IPS-20b (cell line): ENCODE results near the gene JADE3.

ENCODE experiments used
- H3K27ac ChIP-seq: one replicate; pipeline ENCODE4 v1.5.1; 2013; ENCODE audit warnings: low read length
- H3K27me3 ChIP-seq: 2 replicates; pipeline ENCODE4 v1.6.1; 2013; ENCODE audit warnings: mild to moderate bottlenecking, low read length, inconsistent platforms; ENCODE audit not compliant: insufficient read depth
- H3K36me3 ChIP-seq: 2 replicates; pipeline ENCODE4 v1.6.1; 2013; ENCODE audit warnings: low read depth, mild to moderate bottlenecking, inconsistent platforms, low read length, moderate library complexity; ENCODE audit not compliant: insufficient read depth
- H3K4me1 ChIP-seq: 2 replicates; pipeline ENCODE4 v1.6.1; 2013; ENCODE audit warnings: mild to moderate bottlenecking, control low read depth, inconsistent platforms, low read length, moderate library complexity; ENCODE audit not compliant: insufficient read depth
- H3K4me3 ChIP-seq: 2 replicates; pipeline ENCODE4 v1.5.1; 2013; ENCODE audit warnings: mild to moderate bottlenecking, low read length, inconsistent platforms
- H3K9ac ChIP-seq: 2 replicates; pipeline ENCODE4 v1.6.1; 2013; ENCODE audit warnings: low read depth, mild to moderate bottlenecking, inconsistent platforms, low read length, moderate library complexity
- H3K9me3 ChIP-seq: 2 replicates; pipeline ENCODE4 v1.6.1; 2013; ENCODE audit warnings: mild to moderate bottlenecking, low read depth, low read length, inconsistent platforms; ENCODE audit not compliant: insufficient read depth

The JADE3 gene

DNA sequence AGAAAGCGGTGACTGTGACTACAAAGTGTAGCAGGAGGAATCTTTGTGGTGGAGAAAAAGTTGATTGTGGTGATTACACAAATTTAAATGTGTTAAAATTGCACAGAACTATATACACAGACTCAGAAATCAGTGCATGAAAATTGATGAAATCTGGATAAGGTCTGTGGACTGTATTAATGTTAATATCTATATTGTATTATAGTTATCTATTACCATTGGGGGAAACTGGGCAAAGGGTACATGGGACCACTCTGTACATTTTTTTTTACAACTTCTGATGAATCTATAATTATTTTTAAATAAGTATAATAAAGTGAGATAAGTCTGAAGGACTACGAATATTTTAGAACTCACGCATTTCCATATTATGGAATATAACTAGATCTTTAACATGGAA lies 1.8 kb upstream of the JADE3 start:
- no peak overlapping the region for H3K4me3 ChIP-seq
- H3K4me1 ChIP-seq: no peaks in the 10 kb centered on the region; the same call in 1 of the 2 replicates
- no peak overlapping the region for H3K9ac ChIP-seq
- H3K9me3 ChIP-seq: no peaks in the 10 kb centered on the region
- no peaks in the 10 kb centered on the region; the same call in 1 of the 2 replicates for H3K27me3 ChIP-seq
- H3K27ac ChIP-seq: no peak overlapping the region
- no peaks in the 10 kb centered on the region for H3K36me3 ChIP-seq

DNA sequence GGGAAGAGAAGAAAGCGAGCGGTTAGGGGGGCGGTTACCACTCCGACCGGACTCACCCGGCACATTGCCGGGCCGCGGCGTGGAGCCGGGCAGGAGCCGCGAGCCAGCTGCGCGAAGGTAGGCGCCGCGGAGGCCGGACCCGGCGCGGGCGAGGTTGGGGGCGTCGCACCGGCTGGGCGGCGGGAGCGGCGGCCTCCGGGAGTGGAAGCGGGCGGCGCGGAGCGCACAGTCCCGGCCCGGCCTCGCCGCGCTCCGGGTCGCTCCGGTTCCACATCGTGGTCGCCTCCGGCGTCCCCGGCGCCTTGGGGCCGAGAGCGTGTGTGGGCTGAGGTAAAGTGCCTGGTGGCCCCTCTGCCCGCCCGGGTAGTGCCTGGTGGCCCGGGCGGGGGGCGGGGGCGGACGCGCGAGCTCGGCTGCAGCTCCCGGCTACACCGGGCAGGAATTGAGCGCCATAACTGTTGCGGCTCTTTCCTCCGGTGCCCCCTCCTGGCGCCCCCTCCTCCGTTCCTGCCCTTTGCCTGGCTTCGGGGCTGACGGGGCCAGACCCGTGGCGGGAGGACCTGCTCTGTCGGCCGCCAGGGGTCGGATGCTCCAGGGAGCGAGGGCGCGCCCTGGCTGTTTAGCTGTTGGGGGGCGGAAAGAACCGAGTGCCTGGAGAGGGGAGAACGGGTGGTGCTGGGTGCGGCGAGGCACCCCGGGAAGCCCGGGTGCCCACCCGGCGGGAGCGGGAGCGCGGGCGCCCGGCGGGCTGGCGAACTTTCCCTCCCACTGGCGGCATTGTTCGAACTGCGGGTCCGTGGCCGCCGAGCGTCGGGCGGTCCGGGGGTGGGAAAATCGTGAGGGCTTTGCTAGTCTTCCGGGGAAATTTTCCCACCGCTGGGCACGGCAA lies 626 bp downstream of the JADE3 start:
- peak overlapping the region; percentile 79; the same call in 1 of the 2 replicates for H3K9ac ChIP-seq
- H3K36me3 ChIP-seq: no peaks in the 10 kb centered on the region
- H3K4me1 ChIP-seq: no peaks in the 10 kb centered on the region; the same call in 1 of the 2 replicates
- no peaks in the 10 kb centered on the region for H3K9me3 ChIP-seq
- H3K4me3 ChIP-seq: peak overlapping the region; percentile 88
- no peak overlapping the region for H3K27ac ChIP-seq
- H3K27me3 ChIP-seq: no peaks in the 10 kb centered on the region; the same call in 1 of the 2 replicates

DNA sequence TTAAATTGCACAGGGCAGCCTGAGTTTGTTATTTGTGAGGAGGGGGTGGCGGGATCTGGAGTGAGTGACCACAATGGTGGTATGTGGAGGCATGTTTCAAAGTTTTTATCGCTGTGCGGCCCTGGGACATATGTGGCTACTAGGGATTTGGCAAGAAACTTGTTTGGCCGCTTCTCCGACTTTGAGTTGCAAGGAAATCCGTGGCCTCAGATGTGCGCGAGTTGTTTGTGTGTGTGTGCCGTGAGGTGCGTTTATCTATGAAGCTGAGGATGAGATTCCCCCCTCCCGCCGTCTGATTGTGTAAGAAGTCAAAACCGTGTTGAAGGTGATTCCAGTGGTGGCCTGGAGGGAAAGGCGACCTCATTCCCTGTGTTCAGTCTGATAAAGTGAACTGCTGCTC lies 1.4 kb downstream of the JADE3 start:
- peak overlapping the region; percentile 88 for H3K4me3 ChIP-seq

DNA sequence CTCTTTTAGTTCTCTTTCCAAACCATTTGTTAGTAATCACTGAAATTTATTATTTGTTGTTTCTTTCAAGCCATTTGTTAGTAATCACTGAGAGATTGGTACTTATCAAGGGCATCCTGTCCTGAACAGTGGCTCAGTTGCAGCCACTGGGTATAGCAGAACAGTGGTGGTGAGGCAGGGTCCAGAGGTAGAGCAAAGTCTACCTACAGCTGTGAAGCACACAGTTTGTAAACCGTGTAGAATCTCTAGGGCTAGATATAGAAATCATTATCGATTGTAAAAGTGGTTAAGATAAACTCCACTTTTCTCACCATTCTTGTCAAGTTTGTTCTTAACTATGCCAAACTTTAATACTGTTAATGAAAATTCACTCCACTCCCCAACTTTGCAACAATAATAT lies 4.1 kb downstream of the JADE3 start:
- no peak overlapping the region for H3K27ac ChIP-seq
- no peaks in the 10 kb centered on the region; the same call in 1 of the 2 replicates for H3K4me1 ChIP-seq
- no peaks in the 10 kb centered on the region; the same call in 1 of the 2 replicates for H3K9me3 ChIP-seq
- H3K9ac ChIP-seq: no peak overlapping the region
- H3K27me3 ChIP-seq: no peaks in the 10 kb centered on the region; the same call in 1 of the 2 replicates
- H3K4me3 ChIP-seq: no peak overlapping the region
- no peaks in the 10 kb centered on the region; the same call in 1 of the 2 replicates for H3K36me3 ChIP-seq

More for the DNA sequence above, 1.4 kb downstream of the JADE3 start:
- Histone ChIP-seq H3K27me3 (no peaks in the 10 kb centered on the region; the same call in 1 of the 2 replicates), H3K9me3 (no peaks in the 10 kb centered on the region), H3K4me1 (no peaks in the 10 kb centered on the region; the same call in 1 of the 2 replicates), H3K36me3 (no peaks in the 10 kb centered on the region), H3K9ac (peak overlapping the region; percentile 79; the same call in 1 of the 2 replicates), H3K27ac (no peak overlapping the region)

DNA sequence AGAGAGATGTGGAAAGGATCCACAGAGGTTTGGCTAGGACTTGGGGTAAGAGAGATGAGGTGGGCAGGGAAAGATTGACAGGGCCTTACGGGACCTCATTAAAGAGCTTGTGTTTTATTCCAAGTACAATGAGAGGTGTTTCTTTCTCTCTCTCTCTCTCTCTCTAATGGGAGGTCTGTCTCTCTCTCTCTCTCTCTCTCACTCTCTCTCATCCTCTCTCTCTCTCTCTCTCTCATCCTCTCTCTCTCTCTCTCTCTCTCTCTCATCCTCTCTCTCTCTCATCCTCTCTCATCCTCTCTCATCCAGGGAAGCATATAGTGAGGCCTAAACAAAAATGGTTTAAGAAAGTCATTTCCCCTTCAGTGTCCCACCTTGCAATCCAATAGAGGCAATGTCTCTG lies 5.4 kb downstream of the JADE3 start:
- no peak overlapping the region for H3K4me3 ChIP-seq
- H3K27ac ChIP-seq: no peak overlapping the region
- no peak overlapping the region for H3K9ac ChIP-seq
- no peaks in the 10 kb centered on the region; the same call in 1 of the 2 replicates for H3K36me3 ChIP-seq
- H3K9me3 ChIP-seq: no peaks in the 10 kb centered on the region; the same call in 1 of the 2 replicates
- no peaks in the 10 kb centered on the region; the same call in 1 of the 2 replicates for H3K4me1 ChIP-seq
- H3K27me3 ChIP-seq: no peaks in the 10 kb centered on the region

DNA sequence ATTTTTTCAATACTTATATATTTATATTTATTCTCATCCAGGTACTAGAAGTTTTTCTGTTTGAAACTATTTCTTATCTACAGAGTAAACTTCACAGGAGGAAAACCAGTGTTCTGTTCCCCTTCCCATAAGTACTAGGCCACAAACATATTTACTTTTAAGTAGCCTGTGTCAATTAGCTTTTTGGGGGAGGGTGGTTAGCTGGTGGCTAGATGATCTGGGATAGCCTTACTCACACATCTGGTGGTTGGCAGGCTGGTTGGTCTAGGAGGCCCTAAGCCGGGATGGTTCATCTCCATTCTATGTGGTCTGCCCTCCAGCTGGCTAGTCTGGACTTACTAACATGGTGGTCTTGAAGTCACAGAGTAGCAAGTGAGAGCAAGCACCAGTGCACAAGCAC lies 6.2 kb downstream of the JADE3 start:
- Histone ChIP-seq H3K9ac (no peak overlapping the region), H3K27ac (no peak overlapping the region), H3K4me3 (no peak overlapping the region), H3K4me1 (no peaks in the 10 kb centered on the region; the same call in 1 of the 2 replicates), H3K9me3 (no peaks in the 10 kb centered on the region; the same call in 1 of the 2 replicates), H3K27me3 (no peaks in the 10 kb centered on the region), H3K36me3 (no peaks in the 10 kb centered on the region; the same call in 1 of the 2 replicates)

DNA sequence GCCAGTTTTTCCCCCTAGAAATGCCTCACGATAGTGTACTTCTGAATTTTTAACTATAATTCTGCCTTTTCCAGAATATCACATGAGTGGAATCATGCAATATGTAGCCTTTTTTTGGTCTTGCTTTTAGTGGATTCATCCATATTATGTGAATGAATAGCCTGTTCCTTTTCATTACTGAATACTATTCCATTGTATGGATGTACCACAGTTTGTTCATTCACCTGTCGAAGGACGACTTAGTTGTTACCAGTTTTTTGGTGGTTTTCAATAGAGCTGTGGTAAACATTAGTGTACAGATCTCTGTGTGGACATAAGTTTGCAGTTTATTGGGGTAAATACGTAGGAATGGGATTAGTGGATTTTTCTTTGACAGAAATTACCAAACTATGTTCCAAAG lies 8.0 kb downstream of the JADE3 start:
- Histone ChIP-seq H3K4me1 (no peaks in the 10 kb centered on the region), H3K4me3 (no peak overlapping the region), H3K36me3 (no peaks in the 10 kb centered on the region; the same call in 1 of the 2 replicates), H3K27me3 (no peaks in the 10 kb centered on the region), H3K9me3 (no peaks in the 10 kb centered on the region; the same call in 1 of the 2 replicates), H3K27ac (no peak overlapping the region), H3K9ac (no peak overlapping the region)

DNA sequence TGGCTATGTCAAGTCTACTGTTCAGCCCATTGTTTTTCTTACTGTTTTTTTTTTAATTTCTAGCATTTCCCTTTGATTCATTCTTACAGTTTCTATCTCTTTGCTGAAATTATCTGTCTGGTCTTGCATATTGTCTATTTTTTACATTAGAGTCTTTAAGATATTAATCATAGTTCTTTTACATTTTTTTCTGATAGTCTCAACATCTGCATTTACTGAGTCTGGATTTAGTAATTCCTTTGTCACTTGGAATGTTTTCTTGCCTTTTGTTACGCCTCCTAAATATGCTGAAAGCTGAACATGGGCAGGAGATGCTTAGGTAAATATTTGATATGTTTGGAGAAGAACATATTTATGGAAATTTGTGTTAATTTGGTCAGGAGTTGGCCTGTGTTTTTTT lies 10.4 kb downstream of the JADE3 start:
- no peak overlapping the region for H3K27ac ChIP-seq
- no peak overlapping the region for H3K4me3 ChIP-seq

DNA sequence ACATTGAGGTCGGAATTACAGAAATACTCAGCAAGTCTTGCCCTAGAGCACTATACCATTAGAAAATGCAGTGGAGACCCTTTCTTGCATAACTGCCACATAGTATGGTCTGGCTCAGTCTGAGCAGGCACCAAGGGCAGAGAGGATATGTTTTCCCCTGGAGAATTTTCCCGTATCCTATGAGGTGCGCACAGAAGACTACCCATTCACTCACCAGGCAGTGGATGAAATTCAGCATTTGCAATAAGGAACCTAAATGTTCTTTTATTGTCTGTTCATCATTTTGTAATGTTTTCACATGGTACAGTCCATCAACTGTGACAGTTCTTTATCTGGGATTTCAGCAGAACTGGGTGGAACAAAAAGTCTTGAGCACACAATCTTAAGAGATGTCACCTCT lies 15.5 kb downstream of the JADE3 start:
- Histone ChIP-seq H3K4me1 (no peaks in the 10 kb centered on the region), H3K27me3 (no peaks in the 10 kb centered on the region), H3K4me3 (no peak overlapping the region), H3K36me3 (no peaks in the 10 kb centered on the region), H3K9me3 (no peaks in the 10 kb centered on the region), H3K9ac (no peak overlapping the region), H3K27ac (no peak overlapping the region)

More for the DNA sequence above, 10.4 kb downstream of the JADE3 start:
- Histone ChIP-seq H3K27me3 (no peaks in the 10 kb centered on the region), H3K36me3 (no peaks in the 10 kb centered on the region; the same call in 1 of the 2 replicates), H3K4me1 (no peaks in the 10 kb centered on the region), H3K9ac (no peak overlapping the region), H3K9me3 (no peaks in the 10 kb centered on the region; the same call in 1 of the 2 replicates)

DNA sequence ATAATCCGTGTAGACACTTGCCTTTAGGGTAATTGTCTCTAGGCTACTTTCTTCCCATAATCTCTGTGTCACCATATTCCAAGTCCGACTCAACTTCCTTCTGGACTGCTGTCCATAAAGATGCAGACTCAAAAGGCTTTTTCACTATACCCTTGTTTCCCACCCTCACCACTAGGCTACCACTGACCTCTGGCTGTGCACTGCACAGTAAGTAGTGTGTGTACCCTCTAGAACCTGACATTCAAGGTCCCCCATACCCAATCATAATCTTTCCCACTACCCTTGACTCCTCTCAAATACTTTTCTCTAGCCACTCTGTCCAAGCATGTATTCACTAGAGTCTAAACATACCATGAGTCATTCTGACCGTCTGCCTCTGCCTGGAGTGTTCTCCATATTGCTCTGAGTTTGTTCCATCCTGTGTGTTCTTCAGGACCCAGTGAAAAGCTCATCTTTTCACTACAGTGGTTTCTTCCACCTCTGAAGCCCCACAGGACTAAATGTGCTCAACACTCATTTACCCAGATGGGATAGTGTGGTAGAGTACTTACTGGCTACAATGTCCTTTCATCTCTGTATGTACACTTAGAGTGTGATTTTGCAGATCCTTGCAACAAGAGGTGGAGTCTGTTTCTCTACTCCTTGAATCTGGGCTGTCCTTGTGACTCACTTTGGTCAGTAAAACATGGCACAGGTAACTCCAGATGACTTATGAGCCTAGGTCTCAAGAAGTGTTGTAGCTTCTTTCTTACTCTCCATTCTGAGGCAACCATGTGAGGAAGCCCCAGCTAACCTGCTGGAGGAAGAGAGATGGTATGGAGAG lies 17.4 kb downstream of the JADE3 start:
- Histone ChIP-seq H3K27ac (no peak overlapping the region), H3K9ac (no peak overlapping the region), H3K4me3 (no peak overlapping the region), H3K36me3 (no peaks in the 10 kb centered on the region), H3K9me3 (no peaks in the 10 kb centered on the region), H3K4me1 (no peaks in the 10 kb centered on the region), H3K27me3 (no peaks in the 10 kb centered on the region)

DNA sequence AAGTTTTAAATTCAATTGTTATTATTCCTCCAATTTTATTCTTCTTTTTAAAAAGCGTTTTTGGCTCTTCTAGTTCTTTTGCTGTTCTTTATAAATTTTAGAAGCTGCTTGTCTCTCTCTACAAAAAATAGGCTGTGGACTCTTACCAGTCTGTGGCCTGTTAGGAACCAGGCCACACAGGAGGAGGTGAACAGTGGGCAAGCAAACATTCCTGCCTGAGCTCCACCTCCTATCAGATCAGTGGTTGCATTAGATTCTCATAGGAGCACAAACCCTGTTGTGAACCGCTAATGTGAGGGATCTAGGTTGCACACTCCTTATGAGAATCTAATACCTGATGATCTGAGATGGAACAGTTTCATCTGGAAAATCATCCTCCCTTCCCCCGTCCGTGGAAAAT lies 23.1 kb downstream of the JADE3 start:
- no peak overlapping the region for H3K4me3 ChIP-seq
- H3K27me3 ChIP-seq: no peaks in the 10 kb centered on the region
- no peaks in the 10 kb centered on the region for H3K4me1 ChIP-seq
- H3K9me3 ChIP-seq: no peaks in the 10 kb centered on the region
- H3K36me3 ChIP-seq: no peaks in the 10 kb centered on the region
- H3K9ac ChIP-seq: no peak overlapping the region
- no peak overlapping the region for H3K27ac ChIP-seq
